K562 (cell line): ENCODE data around the gene CDHR2. TPM values are rescaled to one million over a fixed set of nuclear protein-coding genes. Genes with fewer than 3 reads are reported as not detected.

Experiments
- ATAC-seq: fragments of 200-7000 bp; cut with Tn5 transposase; 3 replicates; pipeline ENCODE4 v1.9.1; 2020; ENCODE audit warnings: moderate library complexity
- BruUV-seq: library from RNA; stranded (reverse); fragments of 400-500 nt; replicated peaks from 2 replicates; lab custom pipeline; 2021; lab: Mats Ljungman, UMichigan
- CTCF ChIA-PET: fragments of 300-600 bp; formaldehyde crosslinking; extraction: SDS; loops from one replicate; lab custom pipeline; 2021; ENCODE audit warnings: low intra/inter-chr PET ratio; lab: Yijun Ruan, JAX
- POLR2A ChIA-PET: fragments of 300-600, 350-650 bp; sonication (Branson Sonifier 250); formaldehyde crosslinking; extraction: SDS; loops from one replicate; lab custom pipeline; 2021; ENCODE audit warnings: antibody characterized with exemption, inconsistent platforms; lab: Yijun Ruan, JAX
- DNase-seq, 4 experiments: peaks; one replicate each; pipeline versions ENCODE4 v3.0.0 to v3.0.0-alpha.2; 2011 to 2018; ENCODE audit warnings: low spot score in 3 of 4, mixed read lengths in 3 of 4; ENCODE audit errors: extremely low read depth in 1 of 4
- FAIRE-seq: peaks from 2 replicates; lab custom pipeline; 2011; peaks lifted over from hg19 to GRCh38; lab: Jason Lieb, UNC
- H2AFZ ChIP-seq: 2 replicates; pipeline ENCODE4 v1.6.0; 2011; ENCODE audit warnings: low read depth, low read length, control low read depth, inconsistent platforms
- H3K27ac ChIP-seq: fragments of 200-600 bp; 3 replicates; pipeline ENCODE4 v1.8.0; 2011; ENCODE audit warnings: low read depth, mild to moderate bottlenecking, control low read depth, inconsistent platforms, low read length, moderate library complexity, mixed read lengths; ENCODE audit errors: extremely low read depth
- H3K27me3 ChIP-seq, 2 experiments: fragments of 300-600 bp in 1 of 2; 2 replicates in 1 of 2; 3 replicates in 1 of 2; pipeline versions ENCODE4 v1.6.0 to v1.8.0; 2011; ENCODE audit warnings: inconsistent platforms in 2 of 2, low read length in 2 of 2, mild to moderate bottlenecking in 1 of 2, mixed read lengths in 1 of 2, moderate library complexity in 1 of 2; ENCODE audit not compliant: control insufficient read depth in 2 of 2, insufficient read depth in 2 of 2
- H3K36me3 ChIP-seq: fragments of 300-600 bp; 3 replicates; pipeline ENCODE4 v1.8.0; 2011; ENCODE audit warnings: mild to moderate bottlenecking, low read length, inconsistent platforms; ENCODE audit not compliant: control insufficient read depth, insufficient read depth
- H3K4me1 ChIP-seq, 2 experiments: fragments of 200-600 bp in 1 of 2; replicated peaks in 1 of 2; 2 replicates in 1 of 2; 3 replicates in 1 of 2; pipeline versions ENCODE4 v1.5.1 to v1.8.0; 2011; ENCODE audit warnings: inconsistent platforms in 2 of 2, low read length in 2 of 2, mild to moderate bottlenecking in 1 of 2, mixed read lengths in 1 of 2, moderate library complexity in 1 of 2; ENCODE audit not compliant: control insufficient read depth in 2 of 2, insufficient read depth in 2 of 2
- H3K4me2 ChIP-seq: 2 replicates; pipeline ENCODE4 v1.6.1; 2011; ENCODE audit warnings: low read length, control low read depth, inconsistent platforms, mixed read lengths; ENCODE audit not compliant: insufficient read depth
- H3K4me3 ChIP-seq: fragments of 200-600 bp; sonication (generic), shearing (Covaris generic); 2 replicates; pipeline ENCODE4 v1.5.1; 2016; ENCODE audit warnings: control low read depth, inconsistent platforms
- H3K79me2 ChIP-seq: fragments of 200-600 bp; 3 replicates; pipeline ENCODE4 v1.8.0; 2011; ENCODE audit warnings: low read length, inconsistent platforms; ENCODE audit not compliant: control insufficient read depth, insufficient read depth
- H3K9ac ChIP-seq, 2 experiments: 2 replicates each; pipeline versions ENCODE4 v1.6.0 to v1.6.1; 2011; ENCODE audit warnings: low read depth in 2 of 2, low read length in 2 of 2, control low read depth in 1 of 2, inconsistent platforms in 1 of 2, mild to moderate bottlenecking in 1 of 2, mixed read lengths in 1 of 2; ENCODE audit not compliant: insufficient read depth in 1 of 2
- H3K9me1 ChIP-seq: one replicate; pipeline ENCODE4 v1.6.0; 2011; ENCODE audit warnings: inconsistent platforms, mild to moderate bottlenecking, low read length, moderate library complexity; ENCODE audit not compliant: control insufficient read depth, insufficient read depth
- H3K9me3 ChIP-seq: replicated peaks from 2 replicates; pipeline ENCODE4 v1.5.1; 2011; ENCODE audit warnings: low read depth, low read length, inconsistent platforms; ENCODE audit not compliant: control insufficient read depth, insufficient read depth
- H4K20me1 ChIP-seq: replicated peaks from 2 replicates; pipeline ENCODE4 v1.6.1; 2011; ENCODE audit warnings: low read length, inconsistent platforms, mixed read lengths; ENCODE audit not compliant: control insufficient read depth, insufficient read depth
- BCOR ChIP-seq: fragments of 450-650 bp; IDR thresholded peaks from 2 replicates; pipeline ENCODE4 v1.6.1; 2016
- HNRNPH1 ChIP-seq: fragments of 200-400 bp; formaldehyde crosslinking; optimal IDR thresholded peaks from 2 replicates; pipeline ENCODE3; 2017; ENCODE audit warnings: low read depth, mild to moderate bottlenecking, low read length, moderate library complexity
- HSF4 ChIP-seq: fragments of 250-450 bp; sonication (Bioruptor Pico); IDR thresholded peaks from 2 replicates; pipeline ENCODE4 v2.1.2; 2022; ENCODE audit warnings: mild to moderate bottlenecking, moderate library complexity, borderline replicate concordance
- KDM1A ChIP-seq, 2 experiments: fragments of 450-650 bp; IDR thresholded peaks; 2 replicates each; pipeline ENCODE4 v1.6.1; 2016; ENCODE audit warnings: mild to moderate bottlenecking in 2 of 2
- MTA3 ChIP-seq: fragments of 450-650 bp; formaldehyde crosslinking; IDR thresholded peaks from 2 replicates; pipeline ENCODE4 v1.6.1; 2017; ENCODE audit warnings: mild to moderate bottlenecking, borderline replicate concordance
- NELFE ChIP-seq: IDR thresholded peaks from 2 replicates; pipeline ENCODE4 v1.6.1; 2011; ENCODE audit warnings: mild to moderate bottlenecking; ENCODE audit not compliant: insufficient read depth, insufficient read length
- POLR2G ChIP-seq: fragments of 200-400 bp; formaldehyde crosslinking; IDR thresholded peaks from 2 replicates; pipeline ENCODE4 v1.6.1; 2017; ENCODE audit warnings: low read depth, mild to moderate bottlenecking, antibody characterized with exemption, low read length, moderate library complexity
- RBM25 ChIP-seq: fragments of 200-400 bp; formaldehyde crosslinking; IDR thresholded peaks from 2 replicates; pipeline ENCODE4 v1.6.1; 2018; ENCODE audit warnings: low read length, low read depth, moderate library complexity; ENCODE audit not compliant: severe bottlenecking
- TFAM ChIP-seq: fragments of 250-450 bp; sonication (Bioruptor Pico); conservative IDR thresholded peaks from 2 replicates; pipeline ENCODE4 v1.5.0; 2021; ENCODE audit warnings: mild to moderate bottlenecking, moderate library complexity
- ZNF3 ChIP-seq: fragments of 250-450 bp; sonication (Bioruptor Pico); IDR thresholded peaks from 2 replicates; pipeline ENCODE4 v1.5.0; 2021; ENCODE audit warnings: mild to moderate bottlenecking, moderate library complexity
- WGBS: fragments of 100-300 bp; shearing (Covaris generic); methylation state at CpG from one replicate; pipeline ENCODE4 v1.1.6; 2016; ENCODE audit warnings: low coverage, mixed read lengths; ENCODE audit not compliant: insufficient coverage; ENCODE audit errors: missing lambda C conversion rate; 5-methylcytosine and 5-hydroxymethylcytosine counted together
- in situ Hi-C: fragments of 300-500 bp; cut with MboI; formaldehyde crosslinking; loops from 4 replicates; pipeline ENCODE4 v1.15.0; 2018; ENCODE audit warnings: inconsistent platforms, mixed read lengths
- intact Hi-C: fragments of 100-400 bp; cut with micrococcal nuclease; formaldehyde crosslinking; loops from 2 replicates; pipeline ENCODE4 v1.14.2; 2022
- polyA plus RNA-seq, 8 experiments: library from polyadenylated mRNA; depleted of rRNA in 4 of 8; stranded (reverse) in 5 of 8; unstranded in 3 of 8; fragments of >200 nt; fragmentation: Nextera tagmentation in 2 of 8; fragmentation: Illumina TruSeq in 1 of 8; extraction: Ambion mirVana in 2 of 8; extraction: Trizol in 1 of 8; gene quantifications; 2 replicates each; pipeline versions ENCODE4 v1.2.1 to v1.2.3, GENCODE V29; 2011 to 2014; ENCODE audit warnings: inconsistent platforms in 1 of 8, missing spikeins in 1 of 8
- total RNA-seq, 7 experiments: library from RNA; depleted of rRNA in 6 of 7; stranded (reverse); fragments of >200 nt in 6 of 7; fragmentation: Illumina TruSeq in 2 of 7; extraction: Trizol in 2 of 7; gene quantifications; 2 replicates each; pipeline versions ENCODE4 v1.2.1 to v1.2.3, GENCODE V29; 2011 to 2021; ENCODE audit warnings: low replicate concordance in 1 of 7
- TF ChIP-seq, protein P1 (sequence below): conservative IDR thresholded peaks from 2 replicates; pipeline ENCODE4 v1.6.1; 2011; ENCODE audit warnings: low read depth, mild to moderate bottlenecking, low read length; ENCODE audit not compliant: control insufficient read depth
- TF ChIP-seq, protein P2 (sequence below), 3 experiments: fragments of 200-800 bp in 1 of 3; sonication (Bioruptor generic) in 1 of 3; sonication (generic) in 1 of 3; formaldehyde crosslinking in 1 of 3; IDR thresholded peaks; 2 replicates each; pipeline versions ENCODE4 v1.6.1 to v1.8.0; 2016 to 2022; ENCODE audit warnings: mild to moderate bottlenecking in 2 of 3, missing compliant biosample characterization in 2 of 3, missing genetic modification characterization in 2 of 3, missing genetic modification reagents in 1 of 3
- TF ChIP-seq, protein P3 (sequence below): fragments of 450-650 bp; formaldehyde crosslinking; IDR thresholded peaks from 2 replicates; pipeline ENCODE4 v1.4.0; 2020; ENCODE audit warnings: mild to moderate bottlenecking, mixed read lengths
- TF ChIP-seq, protein P4 (sequence below), 2 experiments: fragments of 450-650 bp in 1 of 2; IDR thresholded peaks; 2 replicates each; pipeline ENCODE4 v1.6.1; 2011 to 2017; ENCODE audit warnings: low read depth in 2 of 2, antibody characterized with exemption in 1 of 2, borderline replicate concordance in 1 of 2, low read length in 1 of 2, mild to moderate bottlenecking in 1 of 2, mixed read lengths in 1 of 2; ENCODE audit not compliant: control insufficient read depth in 1 of 2

Gene CDHR2
- total and polyA plus RNA-seq, 9 of the 15 experiments (the other 6 are each of a cell fraction or from before 2014, with no cell fraction given) = 0.01 to 0.62 (median 0.09) TPM; not detected in 2

DNA sequence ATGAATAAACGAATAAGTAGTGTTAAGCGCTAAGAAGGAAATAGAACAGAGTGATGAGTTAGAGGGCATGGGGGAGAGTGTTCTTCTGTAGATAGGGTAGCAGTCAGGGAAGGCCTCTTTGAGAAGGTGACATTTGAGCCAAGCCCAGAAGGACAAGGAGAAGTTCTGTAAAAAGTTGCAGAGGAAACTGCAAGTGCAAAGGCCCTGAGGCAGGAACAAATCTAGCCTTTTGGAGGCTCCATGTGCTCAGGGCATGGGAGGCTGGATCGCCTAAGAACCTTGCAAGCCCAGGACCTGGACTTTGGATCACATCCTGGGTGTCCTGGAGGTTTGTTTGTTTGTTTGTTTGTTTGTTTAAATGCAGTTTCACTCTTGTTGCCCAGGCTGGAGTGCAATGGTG lies 89.3 kb downstream of the CDHR2 start:
- no peaks in the 10 kb centered on the region for H3K9me1 ChIP-seq
- H3K27ac ChIP-seq = no peak overlapping the region
- no peak overlapping the region for H3K9ac ChIP-seq
- ATAC-seq (no peak), DNase-seq (no peak), FAIRE-seq (no peak)
- ChIA-PET CTCF (no interaction called here), POLR2A (interaction anchor here (0.6 to 1.6 kb wide), 2 partner anchors 17 to 22 kb away, joined by 3 read pairs; no protein-coding TSS in a partner anchor)
- H3K27me3 ChIP-seq = peaks cover 31 to 52% of the 10 kb centered on the region in 2 experiments
- H3K36me3 ChIP-seq = no peaks in the 10 kb centered on the region
- peaks cover 2 to 6% of the 10 kb centered on the region in 2 experiments; a peak in 3 of 5 replicates for H3K4me1 ChIP-seq
- WGBS = 53% methylated on average over 3 of the region's 3 CpGs
- BruUV-seq = no TSS peak
- H2AFZ ChIP-seq = no peak overlapping the region
- in situ Hi-C loops (no loop called here), intact Hi-C loops (no loop called here)
- no peaks in the 10 kb centered on the region for H3K79me2 ChIP-seq
- peaks cover 4% of the 10 kb centered on the region; the same call in 1 of the 2 replicates for H4K20me1 ChIP-seq
- H3K9me3 ChIP-seq = no peaks in the 10 kb centered on the region
- no peak overlapping the region for H3K4me3 ChIP-seq
- no peak overlapping the region for H3K4me2 ChIP-seq
- TF ChIP-seq, protein P1, sequence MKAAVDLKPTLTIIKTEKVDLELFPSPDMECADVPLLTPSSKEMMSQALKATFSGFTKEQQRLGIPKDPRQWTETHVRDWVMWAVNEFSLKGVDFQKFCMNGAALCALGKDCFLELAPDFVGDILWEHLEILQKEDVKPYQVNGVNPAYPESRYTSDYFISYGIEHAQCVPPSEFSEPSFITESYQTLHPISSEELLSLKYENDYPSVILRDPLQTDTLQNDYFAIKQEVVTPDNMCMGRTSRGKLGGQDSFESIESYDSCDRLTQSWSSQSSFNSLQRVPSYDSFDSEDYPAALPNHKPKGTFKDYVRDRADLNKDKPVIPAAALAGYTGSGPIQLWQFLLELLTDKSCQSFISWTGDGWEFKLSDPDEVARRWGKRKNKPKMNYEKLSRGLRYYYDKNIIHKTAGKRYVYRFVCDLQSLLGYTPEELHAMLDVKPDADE = no peak
- peak; percentile 45; the same call in 1 of the 2 replicates for TF ChIP-seq BCOR
- TF ChIP-seq, protein P2, sequence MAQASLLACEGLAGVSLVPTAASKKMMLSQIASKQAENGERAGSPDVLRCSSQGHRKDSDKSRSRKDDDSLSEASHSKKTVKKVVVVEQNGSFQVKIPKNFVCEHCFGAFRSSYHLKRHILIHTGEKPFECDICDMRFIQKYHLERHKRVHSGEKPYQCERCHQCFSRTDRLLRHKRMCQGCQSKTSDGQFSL (CRISPR knock-in tag; IDR thresholded peaks at IDR 0.05) = no peak
- TF ChIP-seq, protein P2 (tag; IDR thresholded peaks at IDR 0.05) = no peak
- TF ChIP-seq KDM1A (IDR thresholded peaks at IDR 0.05) = 0 out of 4 replicates have a peak, but pooled peaks of 1 of the 2 experiments have one; percentile 9
- TF ChIP-seq MTA3 = no peak
- peak; percentile 88 for TF ChIP-seq RBM25
- no peak for TF ChIP-seq TFAM (CRISPR knock-in tag)
- no peak for TF ChIP-seq NELFE
- TF ChIP-seq HSF4 (CRISPR knock-in tag) = no peak
- no peak for TF ChIP-seq HNRNPH1
- TF ChIP-seq, protein P3, sequence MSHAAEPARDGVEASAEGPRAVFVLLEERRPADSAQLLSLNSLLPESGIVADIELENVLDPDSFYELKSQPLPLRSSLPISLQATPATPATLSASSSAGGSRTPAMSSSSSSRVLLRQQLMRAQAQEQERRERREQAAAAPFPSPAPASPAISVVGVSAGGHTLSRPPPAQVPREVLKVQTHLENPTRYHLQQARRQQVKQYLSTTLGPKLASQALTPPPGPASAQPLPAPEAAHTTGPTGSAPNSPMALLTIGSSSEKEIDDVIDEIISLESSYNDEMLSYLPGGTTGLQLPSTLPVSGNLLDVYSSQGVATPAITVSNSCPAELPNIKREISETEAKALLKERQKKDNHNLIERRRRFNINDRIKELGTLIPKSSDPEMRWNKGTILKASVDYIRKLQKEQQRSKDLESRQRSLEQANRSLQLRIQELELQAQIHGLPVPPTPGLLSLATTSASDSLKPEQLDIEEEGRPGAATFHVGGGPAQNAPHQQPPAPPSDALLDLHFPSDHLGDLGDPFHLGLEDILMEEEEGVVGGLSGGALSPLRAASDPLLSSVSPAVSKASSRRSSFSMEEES (CRISPR knock-in tag) = no peak
- 0 out of 2 replicates have a peak, but pooled peaks have one; percentile 22 for TF ChIP-seq ZNF3
- TF ChIP-seq, protein P4, sequence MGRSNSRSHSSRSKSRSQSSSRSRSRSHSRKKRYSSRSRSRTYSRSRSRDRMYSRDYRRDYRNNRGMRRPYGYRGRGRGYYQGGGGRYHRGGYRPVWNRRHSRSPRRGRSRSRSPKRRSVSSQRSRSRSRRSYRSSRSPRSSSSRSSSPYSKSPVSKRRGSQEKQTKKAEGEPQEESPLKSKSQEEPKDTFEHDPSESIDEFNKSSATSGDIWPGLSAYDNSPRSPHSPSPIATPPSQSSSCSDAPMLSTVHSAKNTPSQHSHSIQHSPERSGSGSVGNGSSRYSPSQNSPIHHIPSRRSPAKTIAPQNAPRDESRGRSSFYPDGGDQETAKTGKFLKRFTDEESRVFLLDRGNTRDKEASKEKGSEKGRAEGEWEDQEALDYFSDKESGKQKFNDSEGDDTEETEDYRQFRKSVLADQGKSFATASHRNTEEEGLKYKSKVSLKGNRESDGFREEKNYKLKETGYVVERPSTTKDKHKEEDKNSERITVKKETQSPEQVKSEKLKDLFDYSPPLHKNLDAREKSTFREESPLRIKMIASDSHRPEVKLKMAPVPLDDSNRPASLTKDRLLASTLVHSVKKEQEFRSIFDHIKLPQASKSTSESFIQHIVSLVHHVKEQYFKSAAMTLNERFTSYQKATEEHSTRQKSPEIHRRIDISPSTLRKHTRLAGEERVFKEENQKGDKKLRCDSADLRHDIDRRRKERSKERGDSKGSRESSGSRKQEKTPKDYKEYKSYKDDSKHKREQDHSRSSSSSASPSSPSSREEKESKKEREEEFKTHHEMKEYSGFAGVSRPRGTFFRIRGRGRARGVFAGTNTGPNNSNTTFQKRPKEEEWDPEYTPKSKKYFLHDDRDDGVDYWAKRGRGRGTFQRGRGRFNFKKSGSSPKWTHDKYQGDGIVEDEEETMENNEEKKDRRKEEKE (IDR thresholded peaks at IDR 0.05; ENCODE audit: borderline replicate concordance in 1 of 2, control insufficient read depth in 1 of 2, low read depth in 2 of 2, low read length in 1 of 2) = no peak
- no peak for TF ChIP-seq POLR2G
